HepG2 (cell line): ENCODE data around the gene SNX9. TPM values are rescaled to one million over a fixed set of nuclear protein-coding genes. Genes with fewer than 3 reads are reported as not detected.

Source experiments
- KDM6A ChIP-seq: IDR thresholded peaks from 2 replicates; pipeline ENCODE4 v1.6.1; 2016; ENCODE audit warnings: low read depth
- KMT2A ChIP-seq: sonication (generic); formaldehyde crosslinking; IDR thresholded peaks from 2 replicates; pipeline ENCODE4 v1.4.0; 2020; ENCODE audit warnings: missing genetic modification reagents
- NCOA5 ChIP-seq: sonication (generic); formaldehyde crosslinking; IDR thresholded peaks from 2 replicates; pipeline ENCODE4 v1.4.0; 2020; ENCODE audit warnings: missing genetic modification reagents
- POLR2A ChIP-seq, 2 experiments: IDR thresholded peaks; 2 replicates each; pipeline ENCODE4 v1.6.1; 2011; ENCODE audit warnings: low read depth in 2 of 2, low read length in 2 of 2, mild to moderate bottlenecking in 1 of 2, moderate library complexity in 1 of 2; ENCODE audit not compliant: insufficient read depth in 1 of 2
- RAD21 ChIP-seq: fragments of 450-650 bp; formaldehyde crosslinking; IDR thresholded peaks from 2 replicates; pipeline ENCODE4 v1.5.0; 2020; ENCODE audit warnings: mild to moderate bottlenecking
- TOPORS ChIP-seq: sonication (generic); formaldehyde crosslinking; IDR thresholded peaks from 2 replicates; pipeline ENCODE4 v1.8.0; 2023; ENCODE audit warnings: mild to moderate bottlenecking, missing genetic modification reagents
- ZNF282 ChIP-seq: fragments of 450-650 bp; IDR thresholded peaks from 2 replicates; pipeline ENCODE4 v1.6.1; 2018; ENCODE audit not compliant: partially characterized antibody
- ZNF329 ChIP-seq: sonication (generic); formaldehyde crosslinking; IDR thresholded peaks from 2 replicates; pipeline ENCODE4 v1.9.0; 2021; ENCODE audit warnings: low read depth, mild to moderate bottlenecking, missing genetic modification reagents
- ZNF720 ChIP-seq: sonication (generic); formaldehyde crosslinking; IDR thresholded peaks from 2 replicates; pipeline ENCODE4 v1.4.0; 2020; ENCODE audit warnings: missing genetic modification reagents
- polyA plus RNA-seq, 8 experiments: library from polyadenylated mRNA; depleted of rRNA in 3 of 8; stranded (reverse) in 7 of 8; unstranded in 1 of 8; fragments of >200 nt; fragmentation: Illumina TruSeq in 4 of 8; extraction: Trizol in 4 of 8; gene quantifications; 2 replicates each; pipeline versions ENCODE4 v1.2.1 to v1.2.3, GENCODE V29; 2011 to 2016; ENCODE audit warnings: low read depth in 4 of 8, missing spikeins in 1 of 8, mixed read lengths in 1 of 8; ENCODE audit not compliant: insufficient read depth in 1 of 8
- total RNA-seq, 5 experiments: library from RNA; depleted of rRNA; stranded (reverse); fragments of >200 nt; fragmentation: Illumina TruSeq; extraction: Trizol; gene quantifications; 2 replicates each; pipeline ENCODE4 v1.2.3, GENCODE V29; 2016; ENCODE audit warnings: low read depth in 1 of 5
- TF ChIP-seq, protein P1 (sequence below): IDR thresholded peaks from 2 replicates; pipeline ENCODE4 v1.6.1; 2016; ENCODE audit warnings: missing biosample characterization, missing genetic modification reagents, low read depth
- TF ChIP-seq, protein P2 (sequence below): sonication (generic); IDR thresholded peaks from 2 replicates; pipeline ENCODE4 v1.6.1; 2016; ENCODE audit warnings: low read depth, borderline replicate concordance
- TF ChIP-seq, protein P3 (sequence below): sonication (generic); formaldehyde crosslinking; IDR thresholded peaks from 2 replicates; pipeline ENCODE4 v1.4.0; 2020; ENCODE audit warnings: missing genetic modification reagents
- TF ChIP-seq, protein P4 (sequence below): sonication (generic); formaldehyde crosslinking; IDR thresholded peaks from 2 replicates; pipeline ENCODE4 v1.4.0; 2020; ENCODE audit warnings: missing genetic modification reagents, borderline replicate concordance
- TF ChIP-seq, protein P5 (sequence below): sonication (generic); formaldehyde crosslinking; IDR thresholded peaks from 2 replicates; pipeline ENCODE4 v1.5.1; 2020; ENCODE audit warnings: mild to moderate bottlenecking, missing genetic modification reagents, moderate library complexity
- TF ChIP-seq, protein P6 (sequence below): sonication (generic); formaldehyde crosslinking; IDR thresholded peaks from 2 replicates; pipeline ENCODE4 v1.4.0; 2020; ENCODE audit warnings: missing genetic modification reagents
- TF ChIP-seq, protein P7 (sequence below): sonication (generic); formaldehyde crosslinking; conservative IDR thresholded peaks from 2 replicates; pipeline ENCODE4 v1.8.0; 2022; ENCODE audit warnings: low read depth, missing genetic modification reagents
- TF ChIP-seq, protein P8 (sequence below): sonication (generic); formaldehyde crosslinking; IDR thresholded peaks from 2 replicates; pipeline ENCODE4 v1.5.0; 2020; ENCODE audit warnings: mild to moderate bottlenecking, missing genetic modification reagents

Gene SNX9
- total and polyA plus RNA-seq, 2 of the 13 experiments (the other 11 are each of a cell fraction or from before 2014, with no cell fraction given): 21.9 to 36.0 TPM

DNA sequence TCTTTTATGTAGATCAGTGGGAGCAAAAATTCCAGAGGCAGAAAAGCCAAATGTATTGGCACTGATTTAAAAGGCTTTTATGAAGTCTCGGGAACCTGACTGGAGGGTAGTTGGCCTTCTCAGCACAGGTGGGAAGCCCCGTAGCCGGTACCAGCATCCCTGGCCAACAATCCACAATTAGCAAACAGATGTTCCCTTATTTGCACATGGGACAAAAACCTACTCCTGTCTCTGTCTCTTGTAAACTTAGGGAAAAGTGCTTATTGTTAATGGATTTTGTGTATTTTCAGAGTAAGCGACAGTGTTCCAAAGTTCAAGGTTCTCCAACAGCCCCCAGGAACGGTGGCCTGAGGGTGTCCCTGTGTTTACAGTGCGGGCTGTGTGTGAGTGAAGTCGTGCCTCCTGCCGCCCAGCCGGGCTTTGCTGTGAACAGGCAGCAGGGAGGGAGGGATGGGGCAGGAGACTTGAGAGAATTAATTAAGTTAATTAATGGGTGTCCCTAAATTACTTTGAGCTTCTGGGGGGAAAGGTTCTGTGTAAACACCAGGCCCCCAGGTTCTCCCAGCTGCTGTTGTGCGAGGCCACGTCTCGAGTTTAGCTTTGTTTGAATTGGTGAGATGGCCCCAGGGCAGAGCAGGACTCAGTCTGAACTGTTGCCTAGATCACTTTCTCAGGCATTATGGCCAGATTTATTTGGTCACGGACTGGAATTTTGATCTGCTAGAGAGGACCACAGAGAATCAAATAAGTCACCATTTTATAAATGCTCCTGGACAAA lies 162.5 kb downstream of the SNX9 start (continued):
- TF ChIP-seq, protein P1, sequence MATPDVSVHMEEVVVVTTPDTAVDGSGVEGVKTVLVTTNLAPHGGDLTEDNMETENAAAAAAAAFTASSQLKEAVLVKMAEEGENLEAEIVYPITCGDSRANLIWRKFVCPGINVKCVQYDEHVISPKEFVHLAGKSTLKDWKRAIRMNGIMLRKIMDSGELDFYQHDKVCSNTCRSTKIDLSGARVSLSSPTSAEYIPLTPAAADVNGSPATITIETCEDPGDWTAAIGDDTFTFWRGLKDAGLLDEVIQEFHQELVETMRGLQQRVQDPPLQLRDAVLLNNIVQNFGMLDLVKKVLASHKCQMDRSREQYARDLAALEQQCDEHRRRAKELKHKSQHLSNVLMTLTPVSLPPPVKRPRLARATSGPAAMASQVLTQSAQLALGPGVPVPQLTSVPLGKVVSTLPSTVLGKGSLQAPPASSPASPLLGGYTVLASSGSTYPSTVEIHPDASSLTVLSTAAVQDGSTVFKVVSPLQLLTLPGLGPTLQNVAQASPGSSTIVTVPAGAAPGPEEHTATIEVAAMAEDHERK (CRISPR knock-in tag): peak; percentile 45
- TF ChIP-seq KDM6A (CRISPR knock-in tag): peak; percentile 97
- TF ChIP-seq ZNF282: no peak
- TF ChIP-seq, protein P2, sequence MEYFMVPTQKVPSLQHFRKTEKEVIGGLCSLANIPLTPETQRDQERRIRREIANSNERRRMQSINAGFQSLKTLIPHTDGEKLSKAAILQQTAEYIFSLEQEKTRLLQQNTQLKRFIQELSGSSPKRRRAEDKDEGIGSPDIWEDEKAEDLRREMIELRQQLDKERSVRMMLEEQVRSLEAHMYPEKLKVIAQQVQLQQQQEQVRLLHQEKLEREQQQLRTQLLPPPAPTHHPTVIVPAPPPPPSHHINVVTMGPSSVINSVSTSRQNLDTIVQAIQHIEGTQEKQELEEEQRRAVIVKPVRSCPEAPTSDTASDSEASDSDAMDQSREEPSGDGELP: peak; percentile 99
- TF ChIP-seq, protein P3, sequence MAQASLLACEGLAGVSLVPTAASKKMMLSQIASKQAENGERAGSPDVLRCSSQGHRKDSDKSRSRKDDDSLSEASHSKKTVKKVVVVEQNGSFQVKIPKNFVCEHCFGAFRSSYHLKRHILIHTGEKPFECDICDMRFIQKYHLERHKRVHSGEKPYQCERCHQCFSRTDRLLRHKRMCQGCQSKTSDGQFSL: peak; percentile 39; the same call in 1 of the 2 replicates
- TF ChIP-seq, protein P4, sequence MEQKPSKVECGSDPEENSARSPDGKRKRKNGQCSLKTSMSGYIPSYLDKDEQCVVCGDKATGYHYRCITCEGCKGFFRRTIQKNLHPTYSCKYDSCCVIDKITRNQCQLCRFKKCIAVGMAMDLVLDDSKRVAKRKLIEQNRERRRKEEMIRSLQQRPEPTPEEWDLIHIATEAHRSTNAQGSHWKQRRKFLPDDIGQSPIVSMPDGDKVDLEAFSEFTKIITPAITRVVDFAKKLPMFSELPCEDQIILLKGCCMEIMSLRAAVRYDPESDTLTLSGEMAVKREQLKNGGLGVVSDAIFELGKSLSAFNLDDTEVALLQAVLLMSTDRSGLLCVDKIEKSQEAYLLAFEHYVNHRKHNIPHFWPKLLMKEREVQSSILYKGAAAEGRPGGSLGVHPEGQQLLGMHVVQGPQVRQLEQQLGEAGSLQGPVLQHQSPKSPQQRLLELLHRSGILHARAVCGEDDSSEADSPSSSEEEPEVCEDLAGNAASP (CRISPR knock-in tag): peak; percentile 96
- TF ChIP-seq, protein P5, sequence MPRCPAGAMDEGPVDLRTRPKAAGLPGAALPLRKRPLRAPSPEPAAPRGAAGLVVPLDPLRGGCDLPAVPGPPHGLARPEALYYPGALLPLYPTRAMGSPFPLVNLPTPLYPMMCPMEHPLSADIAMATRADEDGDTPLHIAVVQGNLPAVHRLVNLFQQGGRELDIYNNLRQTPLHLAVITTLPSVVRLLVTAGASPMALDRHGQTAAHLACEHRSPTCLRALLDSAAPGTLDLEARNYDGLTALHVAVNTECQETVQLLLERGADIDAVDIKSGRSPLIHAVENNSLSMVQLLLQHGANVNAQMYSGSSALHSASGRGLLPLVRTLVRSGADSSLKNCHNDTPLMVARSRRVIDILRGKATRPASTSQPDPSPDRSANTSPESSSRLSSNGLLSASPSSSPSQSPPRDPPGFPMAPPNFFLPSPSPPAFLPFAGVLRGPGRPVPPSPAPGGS (CRISPR knock-in tag): peak; percentile 17
- TF ChIP-seq, protein P6, sequence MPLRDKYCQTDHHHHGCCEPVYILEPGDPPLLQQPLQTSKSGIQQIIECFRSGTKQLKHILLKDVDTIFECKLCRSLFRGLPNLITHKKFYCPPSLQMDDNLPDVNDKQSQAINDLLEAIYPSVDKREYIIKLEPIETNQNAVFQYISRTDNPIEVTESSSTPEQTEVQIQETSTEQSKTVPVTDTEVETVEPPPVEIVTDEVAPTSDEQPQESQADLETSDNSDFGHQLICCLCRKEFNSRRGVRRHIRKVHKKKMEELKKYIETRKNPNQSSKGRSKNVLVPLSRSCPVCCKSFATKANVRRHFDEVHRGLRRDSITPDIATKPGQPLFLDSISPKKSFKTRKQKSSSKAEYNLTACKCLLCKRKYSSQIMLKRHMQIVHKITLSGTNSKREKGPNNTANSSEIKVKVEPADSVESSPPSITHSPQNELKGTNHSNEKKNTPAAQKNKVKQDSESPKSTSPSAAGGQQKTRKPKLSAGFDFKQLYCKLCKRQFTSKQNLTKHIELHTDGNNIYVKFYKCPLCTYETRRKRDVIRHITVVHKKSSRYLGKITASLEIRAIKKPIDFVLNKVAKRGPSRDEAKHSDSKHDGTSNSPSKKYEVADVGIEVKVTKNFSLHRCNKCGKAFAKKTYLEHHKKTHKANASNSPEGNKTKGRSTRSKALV (CRISPR knock-in tag): peak; percentile 38; the same call in 1 of the 2 replicates
- peak in 1 of 2 experiments; percentile 80; a peak in 2 of 4 replicates for TF ChIP-seq POLR2A (IDR thresholded peaks at IDR 0.05; ENCODE audit: insufficient read depth in 1 of 2, low read depth in 2 of 2, low read length in 2 of 2)
- TF ChIP-seq, protein P7, sequence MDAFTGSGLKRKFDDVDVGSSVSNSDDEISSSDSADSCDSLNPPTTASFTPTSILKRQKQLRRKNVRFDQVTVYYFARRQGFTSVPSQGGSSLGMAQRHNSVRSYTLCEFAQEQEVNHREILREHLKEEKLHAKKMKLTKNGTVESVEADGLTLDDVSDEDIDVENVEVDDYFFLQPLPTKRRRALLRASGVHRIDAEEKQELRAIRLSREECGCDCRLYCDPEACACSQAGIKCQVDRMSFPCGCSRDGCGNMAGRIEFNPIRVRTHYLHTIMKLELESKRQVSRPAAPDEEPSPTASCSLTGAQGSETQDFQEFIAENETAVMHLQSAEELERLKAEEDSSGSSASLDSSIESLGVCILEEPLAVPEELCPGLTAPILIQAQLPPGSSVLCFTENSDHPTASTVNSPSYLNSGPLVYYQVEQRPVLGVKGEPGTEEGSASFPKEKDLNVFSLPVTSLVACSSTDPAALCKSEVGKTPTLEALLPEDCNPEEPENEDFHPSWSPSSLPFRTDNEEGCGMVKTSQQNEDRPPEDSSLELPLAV (CRISPR knock-in tag): no peak
- no peak for TF ChIP-seq NCOA5 (CRISPR knock-in tag)
- TF ChIP-seq, protein P8, sequence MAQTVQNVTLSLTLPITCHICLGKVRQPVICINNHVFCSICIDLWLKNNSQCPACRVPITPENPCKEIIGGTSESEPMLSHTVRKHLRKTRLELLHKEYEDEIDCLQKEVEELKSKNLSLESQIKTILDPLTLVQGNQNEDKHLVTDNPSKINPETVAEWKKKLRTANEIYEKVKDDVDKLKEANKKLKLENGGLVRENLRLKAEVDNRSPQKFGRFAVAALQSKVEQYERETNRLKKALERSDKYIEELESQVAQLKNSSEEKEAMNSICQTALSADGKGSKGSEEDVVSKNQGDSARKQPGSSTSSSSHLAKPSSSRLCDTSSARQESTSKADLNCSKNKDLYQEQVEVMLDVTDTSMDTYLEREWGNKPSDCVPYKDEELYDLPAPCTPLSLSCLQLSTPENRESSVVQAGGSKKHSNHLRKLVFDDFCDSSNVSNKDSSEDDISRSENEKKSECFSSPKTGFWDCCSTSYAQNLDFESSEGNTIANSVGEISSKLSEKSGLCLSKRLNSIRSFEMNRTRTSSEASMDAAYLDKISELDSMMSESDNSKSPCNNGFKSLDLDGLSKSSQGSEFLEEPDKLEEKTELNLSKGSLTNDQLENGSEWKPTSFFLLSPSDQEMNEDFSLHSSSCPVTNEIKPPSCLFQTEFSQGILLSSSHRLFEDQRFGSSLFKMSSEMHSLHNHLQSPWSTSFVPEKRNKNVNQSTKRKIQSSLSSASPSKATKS (CRISPR knock-in tag): no peak
- peak; percentile 68; the same call in 1 of the 2 replicates for TF ChIP-seq KMT2A (CRISPR knock-in tag)
- peak; percentile 41; the same call in 1 of the 2 replicates for TF ChIP-seq ZNF329
- TF ChIP-seq ZNF720: no peak
- peak; percentile 83; the same call in 1 of the 2 replicates for TF ChIP-seq TOPORS (CRISPR knock-in tag)
- TF ChIP-seq RAD21 (CRISPR knock-in tag): peak; percentile 70
